Endothelial cell of umbilical vein (primary cell): Measurements from ENCODE around the gene WNT9B. TPM values are rescaled to one million over a fixed set of nuclear protein-coding genes. Genes with fewer than 3 reads are reported as not detected.
A peak's percentile ranks its signal among the peaks of the same experiment; 100 is the strongest.

Experiments used
- Bru-seq: library from RNA; stranded (reverse); fragments of 400-500 nt; gene quantifications from one replicate; lab custom pipeline; 2021; lab: Mats Ljungman, UMichigan
- BruChase-seq, 2 experiments: library from RNA; stranded (reverse); fragments of 400-500 nt; gene quantifications; one replicate each; lab custom pipeline; 2021; lab: Mats Ljungman, UMichigan
- BruUV-seq: library from RNA; stranded (reverse); fragments of 400-500 nt; replicated peaks from 2 replicates; lab custom pipeline; 2021; lab: Mats Ljungman, UMichigan
- CTCF ChIA-PET: fragments of 300-600, 350-600 bp; sonication (Branson Sonifier 250); formaldehyde crosslinking; loops from one replicate; lab custom pipeline; 2021; ENCODE audit warnings: antibody characterized with exemption, inconsistent platforms; lab: Charles Lee
- POLR2A ChIA-PET: fragments of 300-600, 350-600 bp; sonication (Branson Sonifier 250); formaldehyde crosslinking; loops from one replicate; lab custom pipeline; 2021; ENCODE audit warnings: antibody characterized with exemption, inconsistent platforms; lab: Charles Lee
- DNase-seq: peaks from one replicate; pipeline ENCODE4 v3.0.0-alpha.2; 2011; ENCODE audit warnings: low read depth, low spot score
- FAIRE-seq: peaks from 2 replicates; lab custom pipeline; 2011; peaks lifted over from hg19 to GRCh38; lab: Jason Lieb, UNC
- H2AFZ ChIP-seq: 2 replicates; pipeline ENCODE4 v1.6.0; 2012; ENCODE audit warnings: low read depth, low read length, control low read depth, inconsistent platforms
- H3K27ac ChIP-seq: 2 replicates; pipeline ENCODE4 v1.5.1; 2011; ENCODE audit warnings: low read depth, mild to moderate bottlenecking, control low read depth, low read length, moderate library complexity; ENCODE audit not compliant: insufficient read depth
- H3K27me3 ChIP-seq, 2 experiments: 2 replicates each; pipeline versions ENCODE4 v1.6.0 to v1.6.1; 2011; ENCODE audit warnings: low read length in 2 of 2, mixed read lengths in 1 of 2; ENCODE audit not compliant: control insufficient read depth in 2 of 2, insufficient read depth in 2 of 2
- H3K36me3 ChIP-seq, 2 experiments: 2 replicates in 1 of 2; 3 replicates in 1 of 2; pipeline ENCODE4 v1.5.1; 2011; ENCODE audit warnings: low read length in 2 of 2, mild to moderate bottlenecking in 1 of 2, moderate library complexity in 1 of 2; ENCODE audit not compliant: control insufficient read depth in 2 of 2, insufficient read depth in 2 of 2; ENCODE audit errors: extremely low read depth in 1 of 2
- H3K4me1 ChIP-seq: 3 replicates; pipeline ENCODE4 v1.5.1; 2011; ENCODE audit warnings: mild to moderate bottlenecking, low read length; ENCODE audit not compliant: control insufficient read depth, insufficient read depth; ENCODE audit errors: extremely low read depth
- H3K4me2 ChIP-seq: 2 replicates; pipeline ENCODE4 v1.6.1; 2011; ENCODE audit warnings: low read length, control low read depth, mixed read lengths; ENCODE audit not compliant: insufficient read depth
- H3K4me3 ChIP-seq, 3 experiments: fragments of 200-600 bp in 1 of 3; sonication (generic), shearing (Covaris generic) in 1 of 3; replicated peaks in 1 of 3; 2 replicates each; pipeline ENCODE4 v1.5.1; 2011 to 2016; ENCODE audit warnings: control low read depth in 3 of 3, low read length in 3 of 3, mild to moderate bottlenecking in 2 of 3, inconsistent platforms in 1 of 3, low read depth in 1 of 3, moderate library complexity in 1 of 3; ENCODE audit not compliant: insufficient read depth in 1 of 3
- H3K79me2 ChIP-seq: 2 replicates; pipeline ENCODE4 v1.6.0; 2012; ENCODE audit warnings: low read length, inconsistent platforms; ENCODE audit not compliant: control insufficient read depth, insufficient read depth
- H3K9ac ChIP-seq: replicated peaks from 2 replicates; pipeline ENCODE3; 2011; ENCODE audit warnings: low read length, control low read depth; ENCODE audit not compliant: insufficient read depth; ENCODE audit errors: extremely low read depth
- H3K9me1 ChIP-seq: replicated peaks from 3 replicates; pipeline ENCODE4 v1.6.0; 2011; ENCODE audit warnings: mild to moderate bottlenecking, low read length; ENCODE audit not compliant: control insufficient read depth, insufficient read depth; ENCODE audit errors: extremely low read depth
- H3K9me3 ChIP-seq: replicated peaks from 2 replicates; pipeline ENCODE4 v1.5.1; 2012; ENCODE audit warnings: low read length, inconsistent platforms; ENCODE audit not compliant: control insufficient read depth, insufficient read depth
- H4K20me1 ChIP-seq: replicated peaks from 2 replicates; pipeline ENCODE3; 2011; ENCODE audit warnings: mild to moderate bottlenecking, low read length; ENCODE audit not compliant: control insufficient read depth, insufficient read depth; ENCODE audit errors: extremely low read depth
- CTCF ChIP-seq, 2 donors: IDR thresholded peaks; 1 replicate in 1 of 2; 2 replicates in 1 of 2; pipeline ENCODE4 v1.5.1; 2011; ENCODE audit warnings: low read length in 2 of 2, mild to moderate bottlenecking in 2 of 2, moderate library complexity in 2 of 2, control low read depth in 1 of 2, inconsistent platforms in 1 of 2, low read depth in 1 of 2; ENCODE audit not compliant: insufficient read depth in 1 of 2; ENCODE audit errors: extremely low read depth in 1 of 2
- EZH2 ChIP-seq: IDR thresholded peaks from 2 replicates; pipeline ENCODE4 v1.6.1; 2012; ENCODE audit warnings: borderline replicate concordance, low read depth, mild to moderate bottlenecking, moderate library complexity, low read length, inconsistent platforms; ENCODE audit not compliant: severe bottlenecking
- FOS ChIP-seq: IDR thresholded peaks from 2 replicates; pipeline ENCODE4 v1.6.1; 2011; ENCODE audit warnings: mild to moderate bottlenecking, low read length, moderate library complexity, borderline replicate concordance; ENCODE audit not compliant: insufficient read depth
- GATA2 ChIP-seq: IDR thresholded peaks from 2 replicates; pipeline ENCODE4 v1.7.0; 2011; ENCODE audit warnings: low read depth, mild to moderate bottlenecking, moderate library complexity, mixed read lengths, low read length; ENCODE audit not compliant: insufficient read length, insufficient read depth
- JUN ChIP-seq: IDR thresholded peaks from 2 replicates; pipeline ENCODE4 v1.6.1; 2011; ENCODE audit warnings: borderline replicate concordance, low read depth; ENCODE audit not compliant: insufficient read length, insufficient read depth
- MAX ChIP-seq: IDR thresholded peaks from 2 replicates; pipeline ENCODE4 v1.6.1; 2011; ENCODE audit not compliant: insufficient read depth, insufficient read length
- MYC ChIP-seq: IDR thresholded peaks from one replicate; pipeline ENCODE4 v1.6.1; 2011; ENCODE audit warnings: mild to moderate bottlenecking, low read depth, low read length
- POLR2A ChIP-seq: IDR thresholded peaks from 2 replicates; pipeline ENCODE4 v1.6.1; 2012; ENCODE audit warnings: low read depth, mild to moderate bottlenecking, control low read depth, low read length
- POLR2AphosphoS5 ChIP-seq: IDR thresholded peaks from 2 replicates; pipeline ENCODE4 v1.6.1; 2012; ENCODE audit warnings: low read depth, mild to moderate bottlenecking, control low read depth, low read length, moderate library complexity; ENCODE audit not compliant: insufficient read depth
- dilution Hi-C: fragments of 300-500 bp; cut with MboI; formaldehyde crosslinking; loops from one replicate; pipeline ENCODE4 v1.15.0; 2019; ENCODE audit warnings: low sequenced_read_pairs; ENCODE audit not compliant: extremely low pct_ligation_motif_present
- intact Hi-C: fragments of 100-400 bp; cut with micrococcal nuclease; formaldehyde crosslinking; loops from one replicate; pipeline ENCODE4 v1.10.0; 2022
- long read RNA-seq: library from polyadenylated mRNA; stranded (forward); transcript quantifications from one replicate; pipeline ENCODE4 v2.0.0, GENCODE V29; 2021
- polyA minus RNA-seq, 3 experiments: library from RNA; depleted of rRNA, polyadenylated mRNA; stranded (reverse); fragments of >200 nt; gene quantifications; 1 replicate in 1 of 3; 2 replicates in 2 of 3; pipeline ENCODE4 v1.2.3, GENCODE V29; 2011
- polyA plus RNA-seq, 4 experiments: library from polyadenylated mRNA; depleted of rRNA in 3 of 4; stranded (reverse) in 3 of 4; unstranded in 1 of 4; fragments of >200 nt; gene quantifications; 2 replicates each; pipeline versions ENCODE4 v1.2.1 to v1.2.3, GENCODE V29; 2011 to 2012; ENCODE audit warnings: missing spikeins in 1 of 4
- total RNA-seq: library from RNA; stranded (reverse); gene quantifications from 2 replicates; pipeline ENCODE4 v1.2.3, GENCODE V29; 2021

Gene WNT9B
- total RNA-seq (not detected in 2 replicates), polyA plus RNA-seq (not detected in 2 replicates), polyA minus RNA-seq (not detected in 2 replicates), Bru-seq, nascent RNA (not detected), BruChase-seq, experiment 1, labeled RNA remaining after a 6-hour chase (percentile 3 among the genes with signal in this experiment), BruChase-seq, experiment 2, labeled RNA remaining after a 2-hour chase (not detected)
- polyA plus RNA-seq (2011; cell fraction: cytosol; rRNA removed), result not detected in 2 replicates
- polyA plus RNA-seq (2011; cell fraction: nucleus; rRNA removed), result not detected in 2 replicates
- not detected in 2 replicates for polyA plus RNA-seq (2012)
- not detected for polyA minus RNA-seq (2011; cell fraction: cytosol; rRNA and poly(A)+ RNA removed)
- not detected in 2 replicates for polyA minus RNA-seq (2011; cell fraction: nucleus; rRNA and poly(A)+ RNA removed)
- long read RNA-seq, result 0 reads

- no peaks in the 10 kb centered on the region for H3K4me1 ChIP-seq
- dilution Hi-C loops, result no loop called here
- H3K36me3 ChIP-seq, result no peaks in the 10 kb centered on the region
- ChIA-PET CTCF (no interaction called here), POLR2A (no interaction called here)
- TF ChIP-seq MAX (no peak), POLR2A (no peak), EZH2 (no peak), FOS (no peak), JUN (no peak), GATA2 (no peak), POLR2AphosphoS5 (no peak), MYC (no peak), CTCF (IDR thresholded peaks at IDR 0.05; ENCODE audit: extremely low read depth in 1 of 2, insufficient read depth in 1 of 2, low read depth in 1 of 2, low read length in 2 of 2) (no peak)
- peaks cover 33 to 49% of the 10 kb centered on the region in 2 experiments for H3K27me3 ChIP-seq
- no peaks in the 10 kb centered on the region for H3K9me3 ChIP-seq
- H2AFZ ChIP-seq, result peak within 1 kb of the TSS; percentile 21
- H4K20me1 ChIP-seq, result no peaks in the 10 kb centered on the region
- H3K27ac ChIP-seq, result no peak within 1 kb of the TSS
- H3K9me1 ChIP-seq, result no peaks in the 10 kb centered on the region
- H3K9ac ChIP-seq, result no peak within 1 kb of the TSS
- intact Hi-C loops, result no loop called here
- H3K79me2 ChIP-seq, result no peaks in the 10 kb centered on the region
- H3K4me3 ChIP-seq, result peak within 1 kb of the TSS in 1 of 3 experiments; percentile 0
- peak within 1 kb of the TSS; percentile 25 for H3K4me2 ChIP-seq
- no TSS peak for BruUV-seq
- no peak for FAIRE-seq
- DNase-seq, result no peak
Measured at GRCh38 chr17:46851029-46851741, at the start of gene WNT9B. Gene WNT9B (plus strand): TSS chr17:46851583. CDS start chr17:46851639, 56 bp downstream.
